Heart left ventricle (tissue), 16 donors: ENCODE data around the gene ZNF76. TPM values are rescaled to one million over a fixed set of nuclear protein-coding genes. Genes with fewer than 3 reads are reported as not detected.

Source experiments
- ATAC-seq, 4 donors: fragments of 200-7000 bp; cut with Tn5 transposase; one replicate each; pipeline ENCODE4 v1.9.1; 2020 to 2022; ENCODE audit warnings: moderate library complexity in 4 of 4, mild to moderate bottlenecking in 3 of 4, moderate number of reproducible peaks in 1 of 4
- DNase-seq, 5 donors: peaks; one replicate each; pipeline ENCODE4 v3.0.0-alpha.2; 2020
- H3K27ac ChIP-seq, 12 donors: fragments of 200-600 bp; sonication (generic) in 4 of 12; one replicate each; pipeline versions ENCODE4 v1.5.0 to v1.8.0; 2016 to 2022; ENCODE audit warnings: mild to moderate bottlenecking in 2 of 12
- H3K27me3 ChIP-seq, 9 donors: fragments of 200-600 bp; sonication (generic) in 2 of 9; one replicate each; pipeline versions ENCODE4 v1.5.1 to v1.8.0; 2016 to 2022; ENCODE audit warnings: mild to moderate bottlenecking in 3 of 9
- H3K36me3 ChIP-seq, 9 donors: fragments of 200-600 bp; sonication (generic) in 2 of 9; one replicate each; pipeline versions ENCODE4 v1.5.0 to v1.8.0; 2018 to 2022; ENCODE audit warnings: mild to moderate bottlenecking in 2 of 9
- H3K4me1 ChIP-seq, 12 donors: fragments of 200-600 bp; sonication (generic) in 4 of 12; one replicate each; pipeline versions ENCODE4 v1.5.0 to v1.8.0; 2016 to 2022; ENCODE audit warnings: mild to moderate bottlenecking in 3 of 12
- H3K4me3 ChIP-seq, 12 donors: fragments of 200-600 bp; sonication (generic) in 4 of 12; one replicate each; pipeline versions ENCODE4 v1.5.0 to v1.8.0; 2017 to 2022; ENCODE audit warnings: mild to moderate bottlenecking in 9 of 12, moderate library complexity in 4 of 12
- H3K9me3 ChIP-seq, 12 donors: fragments of 200-600 bp; sonication (generic) in 4 of 12; one replicate each; pipeline versions ENCODE4 v1.5.0 to v1.8.0; 2016 to 2022; ENCODE audit warnings: mild to moderate bottlenecking in 1 of 12
- POLR2A ChIP-seq, 2 donors: fragments of 450-650 bp; IDR thresholded peaks; one replicate each; pipeline ENCODE4 v1.6.1; 2017; ENCODE audit warnings: antibody characterized with exemption in 2 of 2, mild to moderate bottlenecking in 2 of 2, moderate library complexity in 2 of 2
- WGBS, 4 donors: extraction: QIAGEN DNeasy Blood & Tissue Kit in 2 of 4; methylation state at CpG; one replicate each; pipeline versions ENCODE4 v1.1.5 to v1.1.7; 2013 to 2018; 5-methylcytosine and 5-hydroxymethylcytosine counted together
- intact Hi-C, 10 donors: fragments of 100-400 bp; cut with DNase I; formaldehyde crosslinking; loops; one replicate each; pipeline versions ENCODE4 v1.11.1 to v1.14.2; 2022
- polyA plus RNA-seq, 2 donors: library from polyadenylated mRNA; stranded (reverse); fragments of 200-250 nt; gene quantifications; one replicate each; pipeline ENCODE4 v1.2.3, GENCODE V29; 2013
- total RNA-seq, 9 donors: library from RNA; depleted of rRNA in 2 of 9; stranded (reverse); fragments of >200 nt in 2 of 9; fragmentation: NEBNext Ultra II Directional in 3 of 9; extraction: Animal tissue kit (Norgen Biotek cat#: 25700) in 3 of 9; gene quantifications; one replicate each; pipeline versions ENCODE4 v1.1.0 to v1.2.4, GENCODE V29; 2016 to 2023
- TF ChIP-seq, protein P1 (sequence below), 12 donors: fragments of 200-600 bp; sonication (generic) in 4 of 12; IDR thresholded peaks; one replicate each; pipeline versions ENCODE4 v1.5.0 to v1.8.0; 2018 to 2022; ENCODE audit warnings: antibody characterized with exemption in 12 of 12, mild to moderate bottlenecking in 5 of 12
- donor health status: ischemic (EF 13 %, LVEDD 7.1; RV severe dilation, severe dysfunction).
- donor health status: healthy with polysubstance abuse.
- donor health status: DM: no; HTN: yes; CAD: no.
- donor health status: DM: no; HTN: no; CAD: no.
- donor health status: ischemic (EF 25% LVEDD 6.9; RV normal size, moderate dysfunction).
- donor health status: ischemic (EF 25% LVEDD 5.7; RV mildly dilated, moderate dysfunction).
- donor health status: healthy.
- donor health status: DM: yes; HTN: yes; CAD: no.
- donor health status: ischemic (EF 35%, LVEDD 5.7; RV mildly dilated, moderate dysfunction).
- donor health status: nonischemic (EF 11% LVEDD 7.7; RV severe dilation, severe dysfunction).
- donor health status: DM: yes; HTN: yes; CAD: no.
- donor health status: PGD.
- donor health status: ischemic (EF 29% LVEDD 5.4; RV normal size, mild dysfunction).
- donor health status: nonischemic (EF 23%, LVEDD 6.1; RV moderate dilation, normal function).

The ZNF76 gene
- total and polyA plus RNA-seq, 11 donors: 20.2 to 46.1 (median 33.0) TPM

DNA sequence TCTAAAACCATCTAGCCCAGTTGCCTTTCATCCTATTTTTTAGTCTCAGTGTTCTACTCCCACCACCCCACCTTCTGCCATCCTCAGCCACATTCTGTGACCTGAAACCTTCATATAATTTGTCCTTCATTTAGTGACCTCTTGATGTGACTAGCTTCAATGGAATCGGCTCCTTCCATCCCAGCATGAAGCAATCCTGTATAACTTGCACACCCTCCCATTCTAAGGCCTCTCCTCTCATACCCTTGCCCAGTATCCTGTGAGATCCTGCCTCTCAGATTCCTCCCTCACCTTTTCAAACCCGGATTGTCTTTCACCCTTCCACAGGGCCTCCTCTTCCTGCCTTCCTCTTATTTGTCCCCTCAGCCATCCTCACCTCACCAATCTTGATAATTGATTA is 3.1 kb downstream of the ZNF76 start:
- Histone ChIP-seq H3K4me1 (peaks cover 0 to 61% (median 38%) of the 10 kb centered on the region in 12 donors), H3K27ac (peak overlapping the region in 8 of 12 donors; percentile 21 to 80 (median 46)), H3K36me3 (no peaks in the 10 kb centered on the region), H3K4me3 (no peak overlapping the region), H3K9me3 (no peaks in the 10 kb centered on the region), H3K27me3 (no peaks in the 10 kb centered on the region)
- intact Hi-C loops: no loop called here
- WGBS, 4 donors: 30 to 71% (median 62%) methylated on average over 1 to 2 of the region's 2 CpGs
- ATAC-seq (no peak), DNase-seq (no peak)
- TF ChIP-seq, protein P1, sequence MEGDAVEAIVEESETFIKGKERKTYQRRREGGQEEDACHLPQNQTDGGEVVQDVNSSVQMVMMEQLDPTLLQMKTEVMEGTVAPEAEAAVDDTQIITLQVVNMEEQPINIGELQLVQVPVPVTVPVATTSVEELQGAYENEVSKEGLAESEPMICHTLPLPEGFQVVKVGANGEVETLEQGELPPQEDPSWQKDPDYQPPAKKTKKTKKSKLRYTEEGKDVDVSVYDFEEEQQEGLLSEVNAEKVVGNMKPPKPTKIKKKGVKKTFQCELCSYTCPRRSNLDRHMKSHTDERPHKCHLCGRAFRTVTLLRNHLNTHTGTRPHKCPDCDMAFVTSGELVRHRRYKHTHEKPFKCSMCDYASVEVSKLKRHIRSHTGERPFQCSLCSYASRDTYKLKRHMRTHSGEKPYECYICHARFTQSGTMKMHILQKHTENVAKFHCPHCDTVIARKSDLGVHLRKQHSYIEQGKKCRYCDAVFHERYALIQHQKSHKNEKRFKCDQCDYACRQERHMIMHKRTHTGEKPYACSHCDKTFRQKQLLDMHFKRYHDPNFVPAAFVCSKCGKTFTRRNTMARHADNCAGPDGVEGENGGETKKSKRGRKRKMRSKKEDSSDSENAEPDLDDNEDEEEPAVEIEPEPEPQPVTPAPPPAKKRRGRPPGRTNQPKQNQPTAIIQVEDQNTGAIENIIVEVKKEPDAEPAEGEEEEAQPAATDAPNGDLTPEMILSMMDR (IDR thresholded peaks at IDR 0.05): no peak
- TF ChIP-seq POLR2A (IDR thresholded peaks at IDR 0.05): no peak

DNA sequence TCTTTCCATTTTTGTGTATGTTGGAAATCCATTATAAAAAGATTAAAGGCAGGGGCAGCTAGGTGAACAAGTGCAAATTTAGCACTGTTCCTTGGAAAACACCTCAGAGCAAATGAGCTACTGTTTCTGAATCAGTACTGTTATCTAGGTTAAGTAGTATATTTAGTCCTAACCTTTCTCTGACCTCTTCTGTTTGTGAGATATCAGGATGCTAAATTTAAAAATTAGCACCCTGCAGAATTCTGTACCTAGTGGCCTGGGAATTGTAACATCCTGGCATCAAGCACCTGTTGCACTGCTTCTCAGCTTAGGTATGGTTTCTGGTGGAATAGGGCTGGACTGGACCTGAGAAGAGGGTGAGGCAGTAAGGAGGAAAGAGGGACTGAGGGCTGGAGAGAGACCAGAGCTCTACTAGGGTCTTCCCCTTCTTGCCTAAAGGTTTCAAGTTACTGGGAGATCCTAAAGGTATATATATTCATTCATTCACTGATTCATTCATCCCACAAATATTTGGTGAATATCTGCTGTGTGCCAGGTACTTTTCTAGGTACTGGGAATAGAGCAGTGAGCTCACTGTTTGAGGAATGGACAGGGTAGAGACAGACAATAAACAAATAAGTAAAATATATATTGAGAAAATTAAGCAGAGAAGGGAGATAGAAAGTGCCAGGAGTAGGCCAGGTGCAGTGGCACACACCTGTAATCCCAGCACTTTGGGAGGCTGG is 5.2 kb downstream of the ZNF76 start:
- Histone ChIP-seq H3K4me1 (peaks cover 0 to 61% (median 32%) of the 10 kb centered on the region in 12 donors), H3K27ac (peak overlapping the region in 10 of 12 donors; percentile 33 to 80 (median 54)), H3K9me3 (no peaks in the 10 kb centered on the region), H3K4me3 (no peak overlapping the region), H3K36me3 (no peaks in the 10 kb centered on the region), H3K27me3 (no peaks in the 10 kb centered on the region)
- ATAC-seq (peak; percentile 17 to 48 (median 30)), DNase-seq (no peak)
- no peak for TF ChIP-seq POLR2A (IDR thresholded peaks at IDR 0.05)
- TF ChIP-seq, protein P1 (IDR thresholded peaks at IDR 0.05): no peak
- intact Hi-C loops: no loop called here

DNA sequence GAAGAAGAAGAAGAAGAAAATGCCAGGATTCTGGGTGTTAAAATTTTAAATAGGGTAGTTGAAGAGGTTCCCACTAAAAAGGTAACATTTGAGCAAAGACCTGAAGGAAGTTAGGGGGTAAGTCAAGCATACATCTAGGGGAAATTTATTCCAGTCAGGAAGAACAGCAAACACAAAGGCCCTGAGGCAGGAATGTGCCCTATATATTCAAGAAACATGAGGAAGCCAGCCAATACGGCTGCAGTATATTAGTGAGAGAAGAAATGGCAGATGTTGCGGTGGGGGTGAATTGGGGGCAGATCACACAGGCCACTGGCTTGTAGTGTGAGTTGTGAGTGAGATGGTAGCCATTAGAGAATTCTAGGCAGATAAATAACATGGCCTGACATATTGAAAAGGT is 6.0 kb downstream of the ZNF76 start:
- TF ChIP-seq, protein P1 (IDR thresholded peaks at IDR 0.05): no peak
- TF ChIP-seq POLR2A (IDR thresholded peaks at IDR 0.05): no peak
- WGBS, 4 donors: 80 to 88% (median 86%) methylated on average over 2 of the region's 2 CpGs
- DNase-seq (no peak), ATAC-seq (no peak)
- H3K27ac ChIP-seq: peak overlapping the region in 8 of 12 donors; percentile 33 to 75 (median 51)
- intact Hi-C loops: no loop called here
- no peak overlapping the region for H3K4me3 ChIP-seq
- H3K36me3 ChIP-seq: peaks cover 0 to 2% (median 0%) of the 10 kb centered on the region in 9 donors
- H3K4me1 ChIP-seq: peaks cover 0 to 55% (median 28%) of the 10 kb centered on the region in 12 donors
- no peaks in the 10 kb centered on the region for H3K9me3 ChIP-seq
- H3K27me3 ChIP-seq: no peaks in the 10 kb centered on the region

DNA sequence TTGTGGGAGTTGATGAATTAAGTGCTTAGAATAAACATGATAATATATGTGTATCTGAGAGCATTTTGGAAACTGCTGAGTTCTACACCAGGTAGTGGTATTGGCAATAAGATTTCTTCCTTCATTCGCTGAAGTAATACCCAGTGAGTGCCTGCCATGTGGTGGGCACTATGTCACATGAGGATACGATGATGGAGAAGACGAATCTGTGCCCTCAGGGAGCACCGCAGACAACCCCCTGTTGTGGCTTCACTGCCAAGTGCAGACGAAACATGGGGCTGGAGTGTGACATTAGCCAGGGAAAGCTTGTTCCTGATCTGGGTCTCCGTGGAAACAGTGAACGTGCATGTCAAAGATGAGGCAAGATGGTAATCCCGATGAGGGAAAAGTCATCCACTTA is 7.9 kb downstream of the ZNF76 start:
- Histone ChIP-seq H3K27ac (no peak overlapping the region), H3K9me3 (no peaks in the 10 kb centered on the region), H3K36me3 (peaks cover 0 to 9% (median 0%) of the 10 kb centered on the region in 9 donors), H3K4me3 (no peak overlapping the region), H3K4me1 (peaks cover 0 to 48% (median 26%) of the 10 kb centered on the region in 12 donors), H3K27me3 (no peaks in the 10 kb centered on the region)
- ATAC-seq (no peak), DNase-seq (no peak)
- intact Hi-C loops: no loop called here
- TF ChIP-seq, protein P1 (IDR thresholded peaks at IDR 0.05): no peak
- TF ChIP-seq POLR2A (IDR thresholded peaks at IDR 0.05): no peak
- WGBS, 4 donors: 62 to 70% (median 66%) methylated on average over 8 of the region's 8 CpGs
